Measurements from ENCODE around the gene LRRC2. TPM values are rescaled to one million over a fixed set of nuclear protein-coding genes. Genes with fewer than 3 reads are reported as not detected.

LRRC2 gene
- total and polyA plus RNA-seq, 9 of the 15 experiments (the other 6 are each of a cell fraction or from before 2014, with no cell fraction given) = 0.01 to 0.04 (median 0.03) TPM; not detected in 5

GRCh38 chr3:46508850-46509591, 57.1 kb downstream of the LRRC2 start (continued):
- TF ChIP-seq ZBTB49 (CRISPR knock-in tag; IDR thresholded peaks at IDR 0.05; ENCODE audit: borderline replicate concordance) (no peak), NCOA2 (IDR thresholded peaks at IDR 0.05; ENCODE audit: partially characterized antibody in 2 of 2) (peak; percentile 89 to 94), ATF4 (CRISPR knock-in tag; IDR thresholded peaks at IDR 0.05) (peak; percentile 82), SREBF1 (IDR thresholded peaks at IDR 0.05; ENCODE audit: borderline replicate concordance, low read depth, low read length) (no peak), SMC3 (conservative IDR thresholded peaks at IDR 0.05; ENCODE audit: insufficient read depth, low read depth, low read length) (no peak), ZNF253 (CRISPR knock-in tag; conservative IDR thresholded peaks at IDR 0.05) (no peak), ZBED1 (IDR thresholded peaks at IDR 0.05) (peak; percentile 43; the same call in 1 of the 2 replicates), TRIM28 (IDR thresholded peaks at IDR 0.05) (peak; percentile 79), ZC3H8 (IDR thresholded peaks at IDR 0.05) (peak; percentile 85; the same call in 1 of the 2 replicates), EHMT2 (IDR thresholded peaks at IDR 0.05) (peak; percentile 90), DPF2 (IDR thresholded peaks at IDR 0.05) (peak; percentile 100), ZNF354B (CRISPR knock-in tag; IDR thresholded peaks at IDR 0.05) (no peak), NR1H2 (CRISPR knock-in tag; IDR thresholded peaks at IDR 0.05) (no peak), HDAC8 (tag; IDR thresholded peaks at IDR 0.05) (no peak), PPARD (CRISPR knock-in tag; IDR thresholded peaks at IDR 0.05) (no peak), TEAD2 (tag; IDR thresholded peaks at IDR 0.05) (peak; percentile 88), ZSCAN29 (IDR thresholded peaks at IDR 0.05) (peak; percentile 42; the same call in 1 of the 2 replicates), ZNF24 (IDR thresholded peaks at IDR 0.05) (peak; percentile 74), FOXK2 (conservative IDR thresholded peaks at IDR 0.05 in 1 of 2, IDR thresholded peaks at IDR 0.05 in 1 of 2; ENCODE audit: low read depth in 2 of 2) (peak; percentile 68 to 82)
- TF ChIP-seq, protein P1, sequence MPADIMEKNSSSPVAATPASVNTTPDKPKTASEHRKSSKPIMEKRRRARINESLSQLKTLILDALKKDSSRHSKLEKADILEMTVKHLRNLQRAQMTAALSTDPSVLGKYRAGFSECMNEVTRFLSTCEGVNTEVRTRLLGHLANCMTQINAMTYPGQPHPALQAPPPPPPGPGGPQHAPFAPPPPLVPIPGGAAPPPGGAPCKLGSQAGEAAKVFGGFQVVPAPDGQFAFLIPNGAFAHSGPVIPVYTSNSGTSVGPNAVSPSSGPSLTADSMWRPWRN (IDR thresholded peaks at IDR 0.05; ENCODE audit: low read depth) = peak; percentile 98
- TF ChIP-seq, protein P2, sequence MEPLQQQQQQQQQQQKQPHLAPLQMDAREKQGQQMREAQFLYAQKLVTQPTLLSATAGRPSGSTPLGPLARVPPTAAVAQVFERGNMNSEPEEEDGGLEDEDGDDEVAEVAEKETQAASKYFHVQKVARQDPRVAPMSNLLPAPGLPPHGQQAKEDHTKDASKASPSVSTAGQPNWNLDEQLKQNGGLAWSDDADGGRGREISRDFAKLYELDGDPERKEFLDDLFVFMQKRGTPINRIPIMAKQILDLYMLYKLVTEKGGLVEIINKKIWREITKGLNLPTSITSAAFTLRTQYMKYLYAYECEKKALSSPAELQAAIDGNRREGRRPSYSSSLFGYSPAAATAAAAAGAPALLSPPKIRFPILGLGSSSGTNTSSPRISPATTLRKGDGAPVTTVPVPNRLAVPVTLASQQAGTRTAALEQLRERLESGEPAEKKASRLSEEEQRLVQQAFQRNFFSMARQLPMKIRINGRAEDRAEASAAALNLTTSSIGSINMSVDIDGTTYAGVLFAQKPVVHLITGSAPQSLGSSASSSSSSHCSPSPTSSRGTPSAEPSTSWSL (CRISPR knock-in tag; IDR thresholded peaks at IDR 0.05; ENCODE audit: borderline replicate concordance) = no peak
- TF ChIP-seq, protein P3, sequence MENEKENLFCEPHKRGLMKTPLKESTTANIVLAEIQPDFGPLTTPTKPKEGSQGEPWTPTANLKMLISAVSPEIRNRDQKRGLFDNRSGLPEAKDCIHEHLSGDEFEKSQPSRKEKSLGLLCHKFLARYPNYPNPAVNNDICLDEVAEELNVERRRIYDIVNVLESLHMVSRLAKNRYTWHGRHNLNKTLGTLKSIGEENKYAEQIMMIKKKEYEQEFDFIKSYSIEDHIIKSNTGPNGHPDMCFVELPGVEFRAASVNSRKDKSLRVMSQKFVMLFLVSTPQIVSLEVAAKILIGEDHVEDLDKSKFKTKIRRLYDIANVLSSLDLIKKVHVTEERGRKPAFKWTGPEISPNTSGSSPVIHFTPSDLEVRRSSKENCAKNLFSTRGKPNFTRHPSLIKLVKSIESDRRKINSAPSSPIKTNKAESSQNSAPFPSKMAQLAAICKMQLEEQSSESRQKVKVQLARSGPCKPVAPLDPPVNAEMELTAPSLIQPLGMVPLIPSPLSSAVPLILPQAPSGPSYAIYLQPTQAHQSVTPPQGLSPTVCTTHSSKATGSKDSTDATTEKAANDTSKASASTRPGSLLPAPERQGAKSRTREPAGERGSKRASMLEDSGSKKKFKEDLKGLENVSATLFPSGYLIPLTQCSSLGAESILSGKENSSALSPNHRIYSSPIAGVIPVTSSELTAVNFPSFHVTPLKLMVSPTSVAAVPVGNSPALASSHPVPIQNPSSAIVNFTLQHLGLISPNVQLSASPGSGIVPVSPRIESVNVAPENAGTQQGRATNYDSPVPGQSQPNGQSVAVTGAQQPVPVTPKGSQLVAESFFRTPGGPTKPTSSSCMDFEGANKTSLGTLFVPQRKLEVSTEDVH (IDR thresholded peaks at IDR 0.05; ENCODE audit: low read depth, partially characterized antibody) = peak; percentile 77
